Trophoblast cell (in vitro differentiated cells and primary cell): ENCODE results near the gene TP53AIP1.

Experiments used
- DNase-seq, 2 donors: peaks; one replicate each; pipeline ENCODE4 v3.0.0-alpha.2; 2016
- H2AFZ ChIP-seq: 2 replicates; pipeline ENCODE4 v1.6.1; 2013; ENCODE audit warnings: low read length, moderate library complexity, mild to moderate bottlenecking; ENCODE audit not compliant: insufficient read depth, poor library complexity
- H2AK5ac ChIP-seq: 2 replicates; pipeline ENCODE4 v1.6.1; 2013; ENCODE audit warnings: mild to moderate bottlenecking, low read length
- H2BK120ac ChIP-seq: 2 replicates; pipeline ENCODE4 v1.6.1; 2013; ENCODE audit warnings: low read length, mild to moderate bottlenecking, moderate library complexity; ENCODE audit not compliant: insufficient read depth, poor library complexity
- H2BK12ac ChIP-seq: 2 replicates; pipeline ENCODE4 v1.6.1; 2013; ENCODE audit warnings: mild to moderate bottlenecking, low read length, moderate library complexity
- H2BK5ac ChIP-seq: 2 replicates; pipeline ENCODE4 v1.6.1; 2013; ENCODE audit warnings: low read length, low read depth, moderate library complexity, mild to moderate bottlenecking; ENCODE audit not compliant: poor library complexity
- H3K14ac ChIP-seq: 2 replicates; pipeline ENCODE4 v1.6.1; 2013; ENCODE audit warnings: mild to moderate bottlenecking, low read length
- H3K18ac ChIP-seq: 2 replicates; pipeline ENCODE4 v1.6.1; 2013; ENCODE audit warnings: mild to moderate bottlenecking, low read length
- H3K23ac ChIP-seq: 2 replicates; pipeline ENCODE4 v1.6.1; 2013; ENCODE audit warnings: low read length
- H3K27ac ChIP-seq: 2 replicates; pipeline ENCODE4 v1.5.1; 2013; ENCODE audit warnings: low read depth, mild to moderate bottlenecking, inconsistent platforms, low read length, moderate library complexity
- H3K27me3 ChIP-seq: 2 replicates; pipeline ENCODE4 v1.6.1; 2013; ENCODE audit warnings: inconsistent platforms, mild to moderate bottlenecking, low read length, moderate library complexity; ENCODE audit not compliant: insufficient read depth
- H3K36me3 ChIP-seq, 2 experiments: 1 replicate in 1 of 2; 2 replicates in 1 of 2; pipeline ENCODE4 v1.6.1; 2013; ENCODE audit warnings: low read length in 2 of 2, mild to moderate bottlenecking in 2 of 2, moderate library complexity in 1 of 2; ENCODE audit not compliant: insufficient read depth in 2 of 2, control insufficient read depth in 1 of 2
- H3K4ac ChIP-seq: 2 replicates; pipeline ENCODE4 v1.6.1; 2013; ENCODE audit warnings: low read depth, mild to moderate bottlenecking, low read length, moderate library complexity
- H3K4me1 ChIP-seq, 2 experiments: 1 replicate in 1 of 2; 2 replicates in 1 of 2; pipeline ENCODE4 v1.6.1; 2013; ENCODE audit warnings: low read length in 2 of 2, mild to moderate bottlenecking in 2 of 2, moderate library complexity in 1 of 2; ENCODE audit not compliant: insufficient read depth in 2 of 2, control insufficient read depth in 1 of 2
- H3K4me2 ChIP-seq: 2 replicates; pipeline ENCODE4 v1.6.1; 2013; ENCODE audit warnings: inconsistent platforms, mild to moderate bottlenecking, low read length, moderate library complexity
- H3K4me3 ChIP-seq: 2 replicates; pipeline ENCODE4 v1.5.1; 2013; ENCODE audit warnings: mild to moderate bottlenecking, low read depth, low read length, inconsistent platforms
- H3K79me1 ChIP-seq: one replicate; pipeline ENCODE4 v1.6.1; 2013; ENCODE audit warnings: low read length
- H3K79me2 ChIP-seq: 2 replicates; pipeline ENCODE4 v1.6.1; 2013; ENCODE audit warnings: low read length, mild to moderate bottlenecking; ENCODE audit not compliant: control insufficient read depth, insufficient read depth, poor library complexity
- H3K9ac ChIP-seq: 2 replicates; pipeline ENCODE4 v1.6.1; 2013; ENCODE audit warnings: mild to moderate bottlenecking, low read length
- H3K9me3 ChIP-seq: 2 replicates; pipeline ENCODE4 v1.6.1; 2013; ENCODE audit warnings: low read depth, mild to moderate bottlenecking, control low read depth, inconsistent platforms, low read length; ENCODE audit not compliant: insufficient read depth
- H4K12ac ChIP-seq: 2 replicates; pipeline ENCODE4 v1.6.1; 2013; ENCODE audit warnings: low read depth, mild to moderate bottlenecking, low read length, moderate library complexity
- H4K8ac ChIP-seq: 2 replicates; pipeline ENCODE4 v1.6.1; 2013; ENCODE audit warnings: low read depth, mild to moderate bottlenecking, low read length, moderate library complexity
- H4K91ac ChIP-seq: one replicate; pipeline ENCODE4 v1.6.1; 2013; ENCODE audit warnings: low read depth, mild to moderate bottlenecking, low read length, moderate library complexity
- WGBS: extraction: QIAGEN DNeasy Blood & Tissue Kit; methylation state at CpG from one replicate; pipeline ENCODE4 v1.1.7; 2013; ENCODE audit warnings: missing lambda C conversion rate; ENCODE audit not compliant: insufficient read length, insufficient coverage; ENCODE audit errors: extremely low coverage; 5-methylcytosine and 5-hydroxymethylcytosine counted together

TP53AIP1 gene

GRCh38 chr11:128934351-128934750 lies 8.3 kb downstream of the TP53AIP1 start:
- peaks cover 0 to 4% of the 10 kb centered on the region in 2 experiments for H3K4me1 ChIP-seq
- whole genome bisulfite sequencing, result no CpG with 5 or more reads among the region's 7 CpGs
- H2AK5ac ChIP-seq, result no peak overlapping the region
- no peaks in the 10 kb centered on the region for H3K79me2 ChIP-seq
- no peaks in the 10 kb centered on the region for H3K36me3 ChIP-seq
- no peak overlapping the region for H3K14ac ChIP-seq
- no peak overlapping the region for H2BK120ac ChIP-seq
- H2BK12ac ChIP-seq, result no peak overlapping the region
- H3K9ac ChIP-seq, result no peak overlapping the region
- no peak overlapping the region for H4K91ac ChIP-seq
- no peaks in the 10 kb centered on the region for H3K9me3 ChIP-seq
- no peak overlapping the region for H3K4me2 ChIP-seq
- H3K4ac ChIP-seq, result no peak overlapping the region
- no peak overlapping the region for H3K4me3 ChIP-seq
- H4K8ac ChIP-seq, result no peak overlapping the region
- H3K23ac ChIP-seq, result no peak overlapping the region
- H3K18ac ChIP-seq, result no peak overlapping the region
- no peak overlapping the region for H3K27ac ChIP-seq
- H3K27me3 ChIP-seq, result no peaks in the 10 kb centered on the region
- no peak overlapping the region for H2BK5ac ChIP-seq
- H3K79me1 ChIP-seq, result no peaks in the 10 kb centered on the region
- no peak for DNase-seq
- H4K12ac ChIP-seq, result no peak overlapping the region
- no peak overlapping the region for H2AFZ ChIP-seq

GRCh38 chr11:128933481-128934178 lies 9.0 kb downstream of the TP53AIP1 start:
- no peaks in the 10 kb centered on the region for H3K9me3 ChIP-seq
- no peak overlapping the region for H4K12ac ChIP-seq
- H2BK5ac ChIP-seq, result no peak overlapping the region
- H3K14ac ChIP-seq, result no peak overlapping the region
- no peaks in the 10 kb centered on the region for H3K27me3 ChIP-seq
- no peak overlapping the region for H3K23ac ChIP-seq
- DNase-seq, result no peak
- H3K79me1 ChIP-seq, result no peaks in the 10 kb centered on the region
- H3K4ac ChIP-seq, result no peak overlapping the region
- H3K36me3 ChIP-seq, result no peaks in the 10 kb centered on the region
- H3K79me2 ChIP-seq, result no peaks in the 10 kb centered on the region
- no peak overlapping the region for H2BK12ac ChIP-seq
- no peak overlapping the region for H2BK120ac ChIP-seq
- H3K4me1 ChIP-seq, result peaks cover 0 to 4% of the 10 kb centered on the region in 2 experiments
- H3K4me3 ChIP-seq, result no peak overlapping the region
- H4K8ac ChIP-seq, result no peak overlapping the region
- H3K18ac ChIP-seq, result no peak overlapping the region
- no peak overlapping the region for H4K91ac ChIP-seq
- H3K9ac ChIP-seq, result no peak overlapping the region
- no peak overlapping the region for H2AK5ac ChIP-seq
- H2AFZ ChIP-seq, result no peak overlapping the region
- WGBS, result no CpG with 5 or more reads among the region's 7 CpGs
- H3K27ac ChIP-seq, result no peak overlapping the region
- H3K4me2 ChIP-seq, result no peak overlapping the region

- Histone ChIP-seq H3K27me3 (no peaks in the 10 kb centered on the region), H2BK5ac (no peak overlapping the region), H3K9me3 (no peaks in the 10 kb centered on the region), H4K91ac (no peak overlapping the region), H4K12ac (no peak overlapping the region), H3K14ac (no peak overlapping the region), H3K79me2 (no peaks in the 10 kb centered on the region), H3K9ac (no peak overlapping the region), H3K4me1 (peaks cover 0 to 1% of the 10 kb centered on the region in 2 experiments), H3K36me3 (no peaks in the 10 kb centered on the region), H4K8ac (no peak overlapping the region), H2BK12ac (no peak overlapping the region), H3K4me3 (no peak overlapping the region), H2AFZ (no peak overlapping the region), H3K23ac (no peak overlapping the region), H3K18ac (no peak overlapping the region), H3K27ac (no peak overlapping the region), H3K4me2 (no peak overlapping the region), H3K4ac (no peak overlapping the region), H2BK120ac (no peak overlapping the region), H3K79me1 (no peaks in the 10 kb centered on the region), H2AK5ac (no peak overlapping the region)
- WGBS, result no CpG with 5 or more reads among the region's 6 CpGs
- no peak for DNase-seq
These were observed 11.0 kb downstream of the TP53AIP1 start for GRCh38 chr11:128931668-128932067.

GRCh38 chr11:128931066-128931465 lies 11.6 kb downstream of the TP53AIP1 start:
- H3K79me2 ChIP-seq, result no peaks in the 10 kb centered on the region
- H3K27me3 ChIP-seq, result no peaks in the 10 kb centered on the region
- no peak overlapping the region for H2AFZ ChIP-seq
- no peak overlapping the region for H3K4ac ChIP-seq
- no peak overlapping the region for H3K18ac ChIP-seq
- no peaks in the 10 kb centered on the region for H3K79me1 ChIP-seq
- H3K9me3 ChIP-seq, result no peaks in the 10 kb centered on the region
- no peak overlapping the region for H2BK5ac ChIP-seq
- H4K91ac ChIP-seq, result no peak overlapping the region
- no peak overlapping the region for H2BK120ac ChIP-seq
- no peak for DNase-seq
- H4K8ac ChIP-seq, result no peak overlapping the region
- no peak overlapping the region for H3K9ac ChIP-seq
- H2BK12ac ChIP-seq, result no peak overlapping the region
- H3K4me1 ChIP-seq, result no peaks in the 10 kb centered on the region
- H3K4me2 ChIP-seq, result no peak overlapping the region
- H4K12ac ChIP-seq, result no peak overlapping the region
- H3K27ac ChIP-seq, result no peak overlapping the region
- H2AK5ac ChIP-seq, result no peak overlapping the region
- no CpG with 5 or more reads among the region's 3 CpGs for WGBS
- H3K23ac ChIP-seq, result no peak overlapping the region
- H3K36me3 ChIP-seq, result no peaks in the 10 kb centered on the region
- no peak overlapping the region for H3K14ac ChIP-seq
- no peak overlapping the region for H3K4me3 ChIP-seq
